ENCODE data around the gene PLIN3.
"Not testable (repeated sequence)": the region's sequence is repeated elsewhere in the genome, so short reads cannot be mapped to it uniquely, and the experiment has no call there.

The PLIN3 gene

DNA sequence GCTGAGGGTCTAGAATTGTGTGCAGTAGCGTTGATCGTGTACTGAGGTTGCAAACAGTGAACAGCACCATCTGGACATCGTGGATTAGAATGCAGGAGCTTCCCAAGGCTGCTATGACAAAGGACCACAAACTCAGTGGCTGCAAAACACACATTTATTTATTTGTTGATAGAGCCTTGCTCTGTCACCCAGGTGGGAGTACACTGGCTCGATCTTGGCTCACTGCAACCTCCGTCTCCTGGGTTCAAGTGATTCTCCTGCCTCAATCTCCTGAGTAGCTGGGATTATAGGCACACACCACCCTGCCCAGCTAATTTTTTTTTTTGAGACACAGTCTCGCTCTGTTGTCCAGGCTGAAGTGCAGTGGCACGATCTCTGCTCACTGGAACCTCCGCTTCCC lies 39.5 kb upstream of the PLIN3 start:
- TF ChIP-seq, protein P1, sequence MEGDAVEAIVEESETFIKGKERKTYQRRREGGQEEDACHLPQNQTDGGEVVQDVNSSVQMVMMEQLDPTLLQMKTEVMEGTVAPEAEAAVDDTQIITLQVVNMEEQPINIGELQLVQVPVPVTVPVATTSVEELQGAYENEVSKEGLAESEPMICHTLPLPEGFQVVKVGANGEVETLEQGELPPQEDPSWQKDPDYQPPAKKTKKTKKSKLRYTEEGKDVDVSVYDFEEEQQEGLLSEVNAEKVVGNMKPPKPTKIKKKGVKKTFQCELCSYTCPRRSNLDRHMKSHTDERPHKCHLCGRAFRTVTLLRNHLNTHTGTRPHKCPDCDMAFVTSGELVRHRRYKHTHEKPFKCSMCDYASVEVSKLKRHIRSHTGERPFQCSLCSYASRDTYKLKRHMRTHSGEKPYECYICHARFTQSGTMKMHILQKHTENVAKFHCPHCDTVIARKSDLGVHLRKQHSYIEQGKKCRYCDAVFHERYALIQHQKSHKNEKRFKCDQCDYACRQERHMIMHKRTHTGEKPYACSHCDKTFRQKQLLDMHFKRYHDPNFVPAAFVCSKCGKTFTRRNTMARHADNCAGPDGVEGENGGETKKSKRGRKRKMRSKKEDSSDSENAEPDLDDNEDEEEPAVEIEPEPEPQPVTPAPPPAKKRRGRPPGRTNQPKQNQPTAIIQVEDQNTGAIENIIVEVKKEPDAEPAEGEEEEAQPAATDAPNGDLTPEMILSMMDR (IDR thresholded peaks at IDR 0.05; ENCODE audit: insufficient read depth, low read depth, low read length, missing control alignments): no peak
- no peak overlapping the region for H3K4me3 ChIP-seq (ENCODE audit: low read depth, low read length)
- no peak for DNase-seq (ENCODE audit: low read depth)

- no peak overlapping the region for H3K4me3 ChIP-seq (ENCODE audit: low read depth, low read length)
- TF ChIP-seq, protein P1 (IDR thresholded peaks at IDR 0.05; ENCODE audit: insufficient read depth, low read depth, low read length, missing control alignments): no peak
- no peak for DNase-seq (ENCODE audit: low read depth)
Observed at GRCh38 chr19:4904481-4904880, 37.0 kb upstream of the PLIN3 start.

- TF ChIP-seq, protein P1 (IDR thresholded peaks at IDR 0.05; ENCODE audit: insufficient read depth, low read depth, low read length, missing control alignments): no peak
- H3K4me3 ChIP-seq (ENCODE audit: low read depth, low read length): no peak within 1 kb of the TSS
- DNase-seq (ENCODE audit: low read depth): no peak
Observed at GRCh38 chr19:4902796-4903195, 35.3 kb upstream of the PLIN3 start, which contains the start of gene ARRDC5. Gene ARRDC5, minus strand, starts transcription at chr19:4902896. Its CDS starts 71 bp downstream, at chr19:4902825.

DNA sequence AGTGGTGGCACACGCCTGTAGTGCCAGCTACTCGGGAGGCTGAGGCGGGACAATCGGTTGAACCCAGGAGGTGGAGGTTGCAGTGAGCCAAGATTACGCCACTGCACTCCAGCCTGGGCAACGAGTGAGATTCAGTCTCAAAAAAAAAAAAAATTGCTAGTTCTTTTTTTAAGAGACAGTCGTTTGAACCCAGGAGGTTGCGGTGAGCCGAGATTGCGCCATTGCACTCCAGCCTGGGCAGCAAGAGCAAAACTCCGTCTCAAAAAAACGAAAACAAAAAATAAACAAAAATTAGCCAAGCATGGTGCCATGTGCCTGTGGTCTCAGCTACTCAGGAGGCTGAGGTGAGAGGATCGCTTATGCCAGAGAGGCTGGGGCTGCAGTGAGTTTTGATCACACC lies 33.4 kb upstream of the PLIN3 start:
- not testable (repeated sequence) for DNase-seq (ENCODE audit: low read depth); H3K4me3 ChIP-seq (ENCODE audit: low read depth, low read length)

GRCh38 chr19:4897146-4897545 lies 29.7 kb upstream of the PLIN3 start:
- DNase-seq (ENCODE audit: low read depth): no peak
- TF ChIP-seq, protein P1 (IDR thresholded peaks at IDR 0.05; ENCODE audit: insufficient read depth, low read depth, low read length, missing control alignments): no peak
- no peak overlapping the region for H3K4me3 ChIP-seq (ENCODE audit: low read depth, low read length)

DNA sequence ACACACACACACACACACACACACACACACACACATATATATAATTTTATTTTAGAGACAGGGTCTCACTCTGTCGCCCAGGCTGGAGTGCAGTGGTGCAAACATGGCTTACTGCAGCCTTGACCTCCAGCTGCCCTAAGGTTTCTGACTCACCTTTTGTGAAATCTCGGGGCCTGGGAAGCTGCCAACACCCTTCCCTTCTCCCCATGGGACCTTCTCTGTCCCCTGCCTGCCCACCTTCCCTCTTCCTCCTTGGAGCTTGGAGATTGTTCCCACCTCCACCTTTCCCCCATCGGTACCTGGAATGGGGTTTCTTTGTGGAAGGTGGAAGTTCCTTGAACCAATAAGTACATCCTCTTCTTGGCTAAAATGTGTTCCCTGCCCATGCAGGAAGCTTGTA lies 28.9 kb upstream of the PLIN3 start:
- TF ChIP-seq, protein P1 (IDR thresholded peaks at IDR 0.05; ENCODE audit: insufficient read depth, low read depth, low read length, missing control alignments): no peak
- H3K4me3 ChIP-seq (ENCODE audit: low read depth, low read length): no peak overlapping the region
- DNase-seq (ENCODE audit: low read depth): no peak

DNA sequence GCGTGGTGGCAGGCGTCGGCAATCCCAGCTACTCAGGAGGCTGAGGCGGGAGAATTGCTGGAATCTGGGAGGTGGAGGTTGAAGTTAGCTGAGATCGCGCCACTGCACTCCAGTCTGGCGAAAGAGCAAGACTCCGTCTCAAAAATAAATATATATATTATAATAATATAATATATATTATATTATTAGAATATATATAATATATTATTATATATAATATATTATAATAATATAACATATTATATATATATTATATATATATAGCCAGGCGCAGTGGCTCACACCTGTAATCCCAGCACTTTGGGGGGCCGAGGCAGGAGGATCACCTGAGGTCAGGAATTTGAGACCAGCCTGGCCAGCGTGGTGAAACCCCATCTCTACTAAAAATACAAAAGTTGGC lies 25.5 kb upstream of the PLIN3 start:
- H3K4me3 ChIP-seq (ENCODE audit: low read depth, low read length); DNase-seq (ENCODE audit: low read depth): not testable (repeated sequence)

DNA sequence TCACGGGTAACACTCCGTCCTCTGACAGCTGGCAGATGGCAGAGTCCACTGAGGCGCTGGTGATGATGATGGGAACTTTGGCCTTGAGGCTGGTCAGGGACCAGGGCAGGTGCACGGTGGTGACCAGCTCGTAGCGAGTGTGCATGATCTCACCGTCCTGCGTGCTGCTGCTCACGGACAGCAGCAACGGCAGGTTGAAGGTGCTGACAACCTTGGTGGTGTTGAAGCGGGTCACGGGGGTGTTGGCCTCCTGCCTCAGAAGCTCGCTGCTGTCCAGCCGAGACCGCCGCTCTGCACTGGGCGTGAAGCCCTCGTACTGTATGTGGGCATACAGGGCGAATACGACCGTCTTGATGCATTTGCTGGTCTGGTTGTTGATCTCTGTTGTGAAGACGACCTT lies 23.6 kb upstream of the PLIN3 start:
- no peak for DNase-seq (ENCODE audit: low read depth)
- TF ChIP-seq, protein P1 (IDR thresholded peaks at IDR 0.05; ENCODE audit: insufficient read depth, low read depth, low read length, missing control alignments): no peak
- H3K4me3 ChIP-seq (ENCODE audit: low read depth, low read length): no peak overlapping the region
